ENCODE data around the gene RPP25L.
"Not testable (repeated sequence)": the region's sequence is repeated elsewhere in the genome, so short reads cannot be mapped to it uniquely, and the experiment has no call there.

Gene RPP25L

DNA sequence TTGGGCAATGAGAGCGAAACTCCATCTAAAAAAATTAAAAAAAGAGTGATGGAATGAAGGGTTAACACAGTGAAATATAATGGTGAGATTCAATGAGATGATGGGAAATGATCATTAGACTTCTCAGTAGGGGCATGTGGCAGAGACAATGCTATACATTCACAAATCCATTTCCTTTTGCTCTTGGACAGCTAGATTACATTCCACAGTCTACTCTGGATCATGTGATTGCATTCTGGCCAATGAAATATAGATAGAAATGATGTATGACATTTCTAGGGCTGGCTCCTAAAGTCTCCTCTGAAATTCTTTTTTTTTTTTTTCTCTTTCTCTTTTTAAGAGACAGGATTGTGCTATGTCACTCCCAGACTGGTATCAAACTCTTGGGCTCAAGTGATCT is 30.8 kb upstream of the RPP25L start:
- DNase-seq (ENCODE audit: low read depth, low spot score), result no peak
- no peak overlapping the region for H3K4me3 ChIP-seq (ENCODE audit: low read length)

DNA sequence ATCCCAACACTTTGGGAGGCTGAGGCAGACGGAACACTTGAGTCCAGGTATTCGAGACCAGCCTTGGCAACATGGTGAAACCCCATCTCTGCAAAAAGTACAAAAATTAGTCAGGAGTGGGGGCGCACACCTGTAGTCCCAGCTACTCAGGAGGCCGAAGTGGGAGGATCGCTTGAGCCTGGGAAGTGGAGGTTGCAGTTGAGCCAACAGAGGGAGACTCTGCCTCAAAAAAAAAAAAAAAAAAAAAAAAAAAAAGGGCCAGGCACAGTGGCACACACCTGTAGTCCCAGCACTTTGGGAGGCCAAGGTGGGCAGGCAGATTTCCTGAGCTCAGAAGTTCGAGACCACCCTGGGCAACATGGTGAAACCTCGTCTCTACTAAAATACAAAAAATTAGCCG is 27.4 kb upstream of the RPP25L start:
- H3K4me3 ChIP-seq (ENCODE audit: low read length); DNase-seq (ENCODE audit: low read depth, low spot score): not testable (repeated sequence)

DNA sequence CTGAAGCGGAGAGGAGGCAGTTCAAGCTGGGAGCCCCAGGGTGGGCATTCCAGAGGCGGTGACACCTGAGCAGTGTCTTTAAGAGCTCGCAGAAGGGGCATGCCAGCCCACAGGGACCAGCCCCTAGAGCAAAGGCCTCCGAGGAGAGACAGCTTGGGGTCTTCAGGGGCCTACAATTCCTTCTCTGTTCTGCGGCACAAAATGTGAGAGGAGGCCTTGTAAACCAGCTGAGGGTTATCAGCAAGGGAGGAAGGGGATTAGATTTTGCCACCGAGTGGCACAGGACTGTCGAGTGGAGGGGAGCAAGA is 26.2 kb upstream of the RPP25L start:
- peak overlapping the region; percentile 91 for H3K4me3 ChIP-seq (ENCODE audit: low read length)
- no peak for DNase-seq (ENCODE audit: low read depth, low spot score)

DNA sequence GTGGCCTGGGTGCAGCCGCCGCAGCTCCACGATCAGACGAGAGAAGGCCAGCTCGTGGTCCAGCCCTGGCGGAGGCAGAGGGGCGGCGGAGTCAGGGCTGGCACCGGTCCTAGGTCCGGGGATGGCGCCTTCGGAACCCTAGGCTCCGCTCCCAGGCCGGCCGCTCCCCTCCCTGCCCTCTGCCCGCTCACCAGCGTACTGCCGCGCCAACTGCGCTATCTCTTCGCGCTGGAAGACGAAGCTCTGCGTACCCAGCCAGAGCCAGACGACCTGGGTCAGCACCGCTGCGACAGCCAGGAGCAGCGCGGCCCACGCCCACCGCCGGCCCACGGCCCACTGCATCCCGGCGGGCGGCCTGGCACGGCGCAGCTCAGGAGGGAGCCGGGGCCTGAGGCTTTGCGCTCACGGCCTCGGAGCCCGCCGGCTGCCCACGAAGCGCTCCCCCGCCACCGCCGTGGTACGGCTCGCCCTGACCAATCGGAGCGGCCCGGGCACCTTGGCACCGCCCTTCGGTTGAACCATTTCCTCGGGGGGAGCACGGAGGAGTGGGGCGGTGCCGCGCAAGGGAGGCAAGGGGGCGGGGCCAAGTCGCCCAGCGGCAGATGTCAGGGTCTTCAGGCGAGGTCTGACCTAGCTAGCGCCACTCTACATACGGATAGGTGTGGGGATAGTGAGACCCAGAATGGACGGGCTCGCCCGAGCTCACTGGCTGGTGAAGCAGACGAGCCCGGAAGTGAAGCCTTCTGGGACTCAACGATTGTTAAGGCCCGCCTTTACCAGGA is 25.6 kb upstream of the RPP25L start, which contains the start of gene SIGMAR1:
SIGMAR1 (minus strand) TSS at position 432 of the 782 bp plus-strand sequence; CDS start at position 342, 90 bp downstream.
- H3K4me3 ChIP-seq (ENCODE audit: low read length), result peak within 1 kb of the TSS; percentile 91
- peak; percentile 89 for DNase-seq (ENCODE audit: low read depth, low spot score)

DNA sequence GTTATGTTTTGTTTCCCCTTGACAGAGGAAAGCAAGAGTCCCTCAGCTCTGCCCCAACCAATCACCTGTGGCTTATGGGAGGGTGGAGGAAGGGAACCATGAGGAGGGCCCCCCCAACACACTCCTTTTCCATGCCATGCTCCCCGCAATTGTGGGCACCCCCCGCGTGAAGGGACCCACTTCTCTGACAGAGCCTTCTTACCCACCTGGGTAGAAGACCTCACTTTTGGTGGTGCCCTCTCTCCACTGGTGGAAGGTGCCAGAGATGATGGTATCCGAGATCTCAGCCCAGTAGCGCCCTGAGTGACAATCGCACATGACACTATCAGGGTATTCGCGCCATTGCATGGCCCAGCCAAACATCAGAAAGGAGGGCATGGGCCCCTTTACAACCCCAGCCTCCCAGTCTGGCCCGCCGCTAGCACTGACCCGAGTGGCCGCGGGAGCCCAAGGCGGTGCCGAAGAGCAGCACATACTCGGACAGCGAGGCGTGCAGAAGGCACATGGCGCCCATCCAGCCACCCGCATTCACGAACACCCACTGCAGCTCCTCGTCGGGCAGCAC is 25.0 kb upstream of the RPP25L start:
- peak overlapping the region; percentile 91 for H3K4me3 ChIP-seq (ENCODE audit: low read length)

DNA sequence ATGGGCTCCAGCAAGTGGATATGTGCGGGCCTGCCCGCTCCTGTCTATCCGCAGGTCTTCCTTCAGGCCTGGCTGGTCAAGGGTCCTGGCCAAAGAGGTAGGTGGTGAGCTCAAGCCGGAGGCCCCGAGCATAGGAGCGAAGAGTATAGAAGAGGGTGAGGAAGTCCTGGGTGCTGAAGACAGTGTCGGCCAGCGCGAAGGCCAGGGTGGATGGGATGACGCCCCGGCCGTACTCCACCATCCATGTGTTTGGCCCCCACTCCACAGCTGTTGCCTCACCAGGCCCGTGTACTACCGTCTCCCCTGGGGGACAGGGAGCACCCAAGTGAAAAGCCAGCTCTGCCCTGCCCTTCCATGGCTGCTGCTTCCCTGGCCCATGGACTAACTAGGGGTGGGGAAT is 23.7 kb upstream of the RPP25L start:
- H3K4me3 ChIP-seq (ENCODE audit: low read length), result no peak overlapping the region
- DNase-seq (ENCODE audit: low read depth, low spot score), result no peak

More for the DNA sequence above, 25.0 kb upstream of the RPP25L start:
- DNase-seq (ENCODE audit: low read depth, low spot score), result no peak

DNA sequence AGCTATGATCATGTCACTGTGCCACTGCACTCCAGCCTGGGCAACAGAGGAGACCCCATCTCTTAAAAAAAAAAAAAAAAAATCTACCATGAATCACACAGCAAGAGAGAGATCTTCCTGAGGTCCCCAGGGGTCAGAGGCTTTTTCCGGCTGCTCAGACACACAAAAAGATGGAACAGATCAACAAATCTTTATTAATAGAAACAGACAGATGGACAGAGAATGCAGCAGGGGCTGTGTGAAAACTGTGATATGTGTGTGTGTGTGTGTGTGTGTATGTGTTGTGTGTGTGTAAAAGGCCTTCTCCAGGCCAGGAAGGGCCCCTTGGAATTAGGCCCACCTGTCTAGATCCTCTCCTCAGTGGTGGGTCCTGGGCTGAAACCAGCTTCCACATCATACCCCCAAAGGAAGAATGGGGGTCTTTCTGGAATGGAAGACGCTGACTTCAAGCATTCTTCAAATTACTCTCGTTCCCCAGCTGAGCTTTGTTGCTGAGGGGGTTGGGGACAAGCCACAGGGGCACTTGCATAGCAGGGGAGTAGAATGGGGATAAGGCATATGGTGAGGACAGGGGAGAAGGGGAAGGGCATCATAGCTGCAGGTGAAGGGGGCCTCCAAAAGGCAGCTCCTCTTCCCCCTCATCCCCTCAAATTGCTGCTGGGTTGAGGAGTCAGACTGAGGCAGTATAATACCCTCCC is 22.8 kb upstream of the RPP25L start:
- H3K4me3 ChIP-seq (ENCODE audit: low read length), result no peak overlapping the region
- no peak for DNase-seq (ENCODE audit: low read depth, low spot score)

DNA sequence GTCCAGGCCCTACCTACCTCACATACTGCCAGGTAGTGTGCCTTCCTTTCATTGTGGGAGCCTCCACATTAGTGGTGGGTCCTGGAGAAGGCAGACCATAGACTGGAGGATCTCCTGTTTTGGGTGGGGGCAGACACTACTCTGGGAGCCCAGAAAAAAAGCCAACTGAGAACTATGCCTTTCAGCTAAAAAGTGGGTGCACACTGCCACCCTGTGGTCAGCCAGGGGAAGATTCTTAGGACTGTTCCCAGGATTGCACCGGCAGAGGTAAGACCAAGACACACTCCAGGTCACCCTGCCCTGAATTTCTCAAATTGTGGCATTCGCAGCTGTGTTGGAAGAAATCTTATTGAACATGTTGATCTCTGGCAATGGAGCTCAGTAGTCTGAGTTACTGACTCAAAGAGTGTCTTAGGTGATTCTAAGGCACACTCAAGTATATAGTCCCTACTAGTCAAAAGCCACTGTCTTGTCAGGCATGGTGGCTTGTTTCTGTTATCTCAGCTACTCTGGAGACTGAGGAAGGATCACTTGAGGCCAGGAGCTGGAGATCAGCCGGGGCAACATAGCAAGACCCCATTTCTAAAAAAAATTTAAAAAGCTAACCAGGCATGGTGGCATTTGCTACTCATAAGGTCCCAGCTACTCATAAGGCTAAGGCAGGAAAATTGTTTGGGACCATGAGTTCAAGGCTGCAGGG is 22.1 kb upstream of the RPP25L start:
- peak; percentile 73 for DNase-seq (ENCODE audit: low read depth, low spot score)
- H3K4me3 ChIP-seq (ENCODE audit: low read length), result no peak overlapping the region

DNA sequence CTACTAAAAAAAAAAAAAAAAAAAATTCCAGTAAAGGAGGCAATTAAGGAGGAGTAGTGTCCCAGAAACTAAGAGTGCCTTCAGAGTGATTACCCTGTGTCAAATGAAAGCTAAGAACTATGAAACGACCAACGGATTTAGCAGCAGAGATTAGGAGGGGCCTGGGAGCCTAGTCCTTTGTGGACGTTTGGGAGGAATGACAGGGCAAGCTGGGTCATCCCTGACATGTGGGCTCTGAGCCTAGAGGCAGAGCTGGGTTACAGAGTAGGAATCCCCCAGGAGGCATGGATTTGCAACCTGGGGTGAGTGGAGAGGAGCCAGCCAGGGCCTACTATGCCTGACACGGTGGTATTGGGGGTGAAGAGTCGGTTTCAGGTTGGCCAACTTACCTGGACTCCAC is 21.3 kb upstream of the RPP25L start:
- DNase-seq (ENCODE audit: low read depth, low spot score), result no peak
- H3K4me3 ChIP-seq (ENCODE audit: low read length), result no peak overlapping the region

DNA sequence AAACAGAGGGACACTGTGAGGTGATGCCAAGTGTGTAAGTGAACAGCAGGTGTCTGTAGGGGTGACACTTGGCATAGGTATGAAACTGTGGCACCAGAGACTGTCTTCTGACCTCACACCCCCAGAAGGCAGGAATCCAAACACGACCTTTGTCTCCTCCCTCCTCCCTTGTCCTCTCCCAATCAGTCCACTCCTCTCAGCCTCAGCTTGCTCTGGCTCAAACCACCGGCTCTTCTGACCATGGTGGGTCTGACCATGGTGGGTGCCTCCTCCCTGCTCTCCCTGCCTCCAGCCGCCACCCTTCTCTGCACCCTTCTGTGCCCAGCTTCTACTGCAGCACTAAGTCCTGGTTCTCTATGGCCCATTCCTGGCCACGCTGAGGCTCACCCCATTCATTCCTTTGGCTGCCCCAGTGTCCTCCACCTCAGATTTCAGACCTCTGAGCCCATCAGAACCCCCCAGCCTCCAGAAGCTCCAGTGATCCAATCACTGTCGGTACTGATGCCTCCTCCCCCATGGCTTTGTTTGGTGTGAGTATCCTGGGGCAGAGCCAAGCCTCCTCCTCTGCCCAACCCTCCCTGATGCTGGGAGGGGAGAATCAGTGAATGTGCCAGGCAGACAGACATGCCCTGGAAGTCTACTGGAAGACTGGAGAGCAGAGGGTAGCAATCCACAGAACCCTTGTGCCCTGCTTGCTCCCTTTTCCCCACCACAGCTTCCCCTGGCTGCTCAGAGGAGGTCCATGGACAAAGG is 18.7 kb upstream of the RPP25L start:
- DNase-seq (ENCODE audit: low read depth, low spot score), result no peak
- H3K4me3 ChIP-seq (ENCODE audit: low read length), result no peak overlapping the region

DNA sequence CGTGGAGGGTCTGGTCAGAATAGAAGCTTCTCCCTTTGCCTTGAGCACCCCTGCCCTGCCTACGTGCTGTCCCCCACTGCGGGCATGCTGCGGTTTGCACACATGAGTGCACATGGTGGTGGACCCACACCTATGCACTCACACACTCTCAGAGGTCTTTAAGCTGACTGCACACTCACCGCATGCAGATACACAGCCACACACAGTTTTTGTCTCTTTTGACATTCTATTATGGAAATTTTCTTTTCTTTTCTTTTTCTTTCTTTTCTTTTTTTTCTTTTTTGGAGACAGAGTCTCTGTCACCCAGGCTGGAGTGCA is 17.6 kb upstream of the RPP25L start:
- H3K4me3 ChIP-seq (ENCODE audit: low read length), result no peak overlapping the region; the same call in 1 of the 2 replicates
- no peak for DNase-seq (ENCODE audit: low read depth, low spot score)

DNA sequence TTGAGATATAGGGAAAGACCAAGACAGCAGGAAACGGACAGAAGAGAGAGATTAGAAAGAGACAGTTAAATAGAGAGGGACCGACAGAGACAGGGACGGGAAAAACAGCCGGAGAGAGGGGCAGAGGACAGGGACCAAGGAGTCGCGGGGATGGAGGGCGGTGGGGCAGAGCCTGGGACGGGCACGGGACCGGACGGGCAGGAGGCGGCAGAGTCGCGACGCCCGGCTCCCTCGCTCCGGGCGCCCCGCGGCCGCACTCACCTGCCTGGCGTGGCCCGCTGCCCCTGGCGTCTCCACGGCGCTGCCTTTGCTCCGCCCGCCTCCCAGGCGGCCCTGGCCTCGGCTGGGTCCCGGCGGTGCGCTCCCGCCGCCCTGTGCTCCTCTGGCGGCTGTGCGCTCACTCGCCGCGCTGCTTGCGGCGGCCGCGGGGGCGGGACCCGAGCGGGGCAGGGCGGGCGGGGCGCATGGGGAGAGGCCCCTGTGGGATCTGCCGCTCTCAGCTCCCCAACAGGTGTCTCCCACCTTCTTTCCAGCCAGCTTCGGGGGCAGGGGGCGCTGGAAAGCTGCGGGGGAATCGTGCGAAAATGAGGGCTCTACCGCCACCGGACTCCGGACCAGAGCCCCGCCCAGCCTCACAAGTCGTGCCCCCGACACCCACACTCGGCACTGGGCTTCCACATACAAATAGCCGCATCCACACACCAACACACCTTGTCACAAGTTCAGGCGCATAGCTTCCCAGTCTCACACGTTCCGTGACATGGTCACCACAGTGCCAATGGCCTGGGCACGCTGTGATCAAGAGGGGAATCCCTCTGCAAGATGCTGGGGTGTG is 17.0 kb upstream of the RPP25L start, which contains the start of gene ARID3C:
ARID3C (minus strand) TSS at position 411 of the 835 bp plus-strand sequence. CDS start 1,052 bp downstream, outside the sequence.
- peak within 1 kb of the TSS; percentile 28 for H3K4me3 ChIP-seq (ENCODE audit: low read length)
- no peak for DNase-seq (ENCODE audit: low read depth, low spot score)

DNA sequence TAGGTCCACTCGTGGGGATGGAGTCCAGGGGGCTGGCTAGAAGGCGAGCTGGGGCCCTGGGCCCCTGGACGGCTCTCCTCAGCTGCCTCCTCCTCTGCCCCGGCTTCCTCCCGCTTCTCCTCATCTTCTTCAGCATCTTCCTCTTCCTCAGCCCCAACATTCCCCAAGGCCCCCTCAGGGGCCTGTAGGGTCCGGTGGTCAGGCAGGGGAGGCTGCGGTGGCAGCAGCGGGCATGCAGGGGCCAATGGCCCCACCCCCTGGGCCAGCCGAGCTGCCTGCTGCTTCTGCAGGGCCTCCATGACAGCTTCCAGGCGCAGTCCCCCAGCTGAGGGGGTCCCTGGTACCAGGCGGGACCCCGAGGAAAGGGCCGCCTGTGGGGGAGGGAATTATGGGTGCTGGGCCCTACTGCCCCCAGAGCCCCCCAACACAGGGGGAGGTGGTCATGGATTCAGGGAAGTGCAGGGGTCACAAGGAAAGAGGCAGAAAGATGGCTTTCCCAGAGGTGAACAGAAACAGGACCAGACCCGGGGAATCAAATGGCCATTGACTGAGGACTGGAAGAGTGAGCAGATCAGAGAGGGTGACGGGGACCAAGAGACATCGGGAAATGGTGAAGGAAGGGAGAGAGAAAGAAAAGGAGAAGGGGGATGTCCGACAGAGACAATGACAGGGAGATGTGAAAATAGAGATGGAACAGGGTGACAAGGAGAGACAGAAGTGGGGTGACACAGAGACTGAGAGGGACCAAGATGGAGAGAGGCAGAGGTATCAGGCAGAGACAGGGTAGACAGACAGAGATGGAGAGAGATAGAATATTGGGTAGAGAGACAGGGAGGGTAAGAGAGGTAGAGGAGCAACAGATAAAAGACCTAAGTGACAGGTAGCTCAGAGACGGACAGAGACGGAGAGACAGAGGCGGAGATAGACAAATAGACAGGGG is 16.1 kb upstream of the RPP25L start:
- H3K4me3 ChIP-seq (ENCODE audit: low read length), result no peak overlapping the region
- DNase-seq (ENCODE audit: low read depth, low spot score), result no peak

DNA sequence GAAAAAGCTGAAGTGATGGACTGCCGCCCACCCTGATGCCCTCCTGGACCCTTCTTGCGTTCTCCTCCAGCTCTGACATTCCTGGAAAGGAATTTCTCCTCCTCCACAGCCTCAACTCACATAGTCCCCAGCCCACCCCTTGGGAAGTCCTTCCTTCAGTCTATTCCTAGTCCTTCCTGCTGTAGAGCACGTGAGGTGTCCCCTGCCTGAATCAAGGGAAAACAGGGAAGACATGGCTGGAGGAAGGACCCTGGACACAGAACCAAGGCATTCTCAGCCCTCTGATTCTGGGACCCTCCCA is 13.2 kb upstream of the RPP25L start:
- DNase-seq (ENCODE audit: low read depth, low spot score), result no peak
- no peak overlapping the region for H3K4me3 ChIP-seq (ENCODE audit: low read length)

DNA sequence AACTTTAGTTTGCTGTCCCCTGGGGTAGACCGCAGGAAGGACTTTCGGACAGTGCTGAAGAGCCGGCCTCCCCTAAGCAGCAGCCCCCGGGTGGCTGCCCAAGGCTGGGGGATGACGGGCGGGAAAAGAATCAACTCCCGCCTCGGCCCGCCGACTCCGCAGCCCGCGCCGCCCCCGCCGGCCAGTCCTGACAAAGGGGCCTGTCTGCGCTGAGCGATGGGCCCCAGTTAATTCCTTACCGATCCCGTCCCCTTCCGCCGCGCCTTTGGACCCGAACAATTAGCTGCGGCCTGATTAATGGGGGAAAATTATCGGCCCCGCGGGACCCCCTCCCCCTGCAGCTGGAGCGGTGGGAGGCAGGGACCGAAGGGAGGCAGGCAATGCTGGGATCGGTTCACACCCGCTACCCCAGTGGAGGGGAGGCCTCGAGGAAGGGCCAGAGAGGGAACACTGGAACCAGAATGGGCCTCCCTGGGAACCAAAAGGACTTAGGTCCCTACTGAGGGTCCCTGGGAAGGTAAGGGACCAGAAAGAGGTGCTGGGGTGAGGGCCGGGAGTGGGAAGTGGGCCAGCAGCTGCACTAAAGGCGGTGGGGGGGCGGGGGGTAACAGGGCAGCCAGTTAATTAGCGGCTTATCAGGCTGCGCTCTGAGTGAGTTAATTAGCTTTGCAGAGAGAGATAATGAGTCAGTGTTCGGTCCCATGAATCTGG is 12.7 kb upstream of the RPP25L start:
- no peak for DNase-seq (ENCODE audit: low read depth, low spot score)
- no peak overlapping the region for H3K4me3 ChIP-seq (ENCODE audit: low read length)

DNA sequence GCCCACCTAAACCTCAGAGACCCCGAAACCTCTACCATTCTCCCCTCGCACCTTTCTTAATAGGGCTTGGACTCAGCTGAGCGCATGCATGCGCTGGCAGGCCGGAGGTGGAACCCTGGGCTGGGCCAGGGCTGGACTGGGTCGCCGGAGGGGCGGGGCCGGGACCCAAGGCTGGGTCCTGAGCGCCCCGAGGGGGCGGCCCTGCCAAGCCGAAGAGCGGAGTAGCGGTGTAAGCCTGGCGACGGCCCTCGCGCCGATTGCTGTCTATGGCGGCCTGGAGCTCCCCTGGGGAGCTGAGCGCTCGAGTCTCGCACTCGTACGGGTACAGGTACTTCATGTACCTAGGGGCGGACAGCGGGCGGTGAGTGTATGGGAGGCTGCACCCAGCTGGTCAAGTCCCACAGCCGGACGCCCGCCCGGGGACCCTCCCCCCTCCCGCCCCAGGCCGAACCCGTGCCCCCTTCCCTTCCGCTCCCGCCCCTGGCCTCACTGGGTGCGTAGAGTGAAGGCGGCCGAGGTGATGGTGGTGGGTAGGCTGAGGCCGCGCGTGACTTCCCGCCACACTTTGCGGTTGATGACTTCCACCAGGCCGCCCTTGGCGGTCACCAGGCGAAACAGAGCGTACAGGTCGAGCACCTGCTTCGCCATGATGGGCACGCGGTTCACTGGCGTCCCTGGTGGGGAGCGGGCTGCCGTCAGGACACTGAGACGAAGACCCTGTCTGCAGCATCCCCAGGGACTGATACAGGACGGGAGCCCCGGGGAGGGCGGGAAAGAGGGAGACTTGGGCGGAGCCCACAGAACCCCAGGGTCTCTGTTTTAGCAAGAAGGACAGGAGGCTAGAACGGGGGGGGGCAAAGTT is 11.7 kb upstream of the RPP25L start:
- DNase-seq (ENCODE audit: low read depth, low spot score), result no peak
- no peak overlapping the region for H3K4me3 ChIP-seq (ENCODE audit: low read length)
